ENCODE measurements around the gene GNAI1.

GNAI1 gene

DNA sequence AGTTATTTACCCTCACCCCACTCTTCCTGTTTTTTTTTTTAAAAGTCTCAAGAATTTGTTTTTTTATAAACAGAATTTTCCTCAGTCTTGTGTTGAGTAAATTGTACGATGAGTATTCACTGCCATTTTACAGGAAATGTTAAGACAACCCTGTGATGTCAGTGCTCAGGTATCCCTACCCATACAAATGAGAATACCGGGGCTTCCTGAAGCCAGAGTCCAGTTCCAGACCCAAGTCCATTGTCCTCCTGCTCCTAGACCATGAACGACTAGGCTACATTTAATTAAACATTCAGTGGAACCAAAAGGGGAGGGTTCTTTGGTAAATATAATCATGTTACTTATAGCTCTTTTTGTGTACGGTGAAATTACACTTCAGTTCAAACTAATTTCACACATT is 79.2 kb downstream of the GNAI1 start:
- no peak for DNase-seq (ENCODE audit: low read depth)

DNA sequence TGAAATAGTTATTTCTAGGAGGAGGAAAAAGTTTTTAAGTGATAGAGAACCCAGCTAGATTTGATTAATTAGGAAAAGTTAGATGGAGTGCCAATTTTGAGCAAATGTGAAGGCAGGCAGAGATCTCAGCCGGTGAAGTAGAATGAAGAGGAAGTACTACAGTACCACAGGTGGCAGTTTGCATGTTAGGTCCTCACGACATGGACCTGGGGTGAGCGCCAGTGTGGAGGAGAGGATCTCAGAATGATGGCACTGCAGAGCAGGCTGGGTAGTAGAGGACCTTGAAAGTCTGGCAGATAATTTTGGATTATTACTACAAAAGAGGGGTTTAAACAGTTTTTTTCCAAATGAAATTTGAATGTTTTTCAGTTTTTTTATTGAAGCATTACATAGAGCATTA is 81.1 kb downstream of the GNAI1 start:
- DNase-seq (ENCODE audit: low read depth), result no peak

DNA sequence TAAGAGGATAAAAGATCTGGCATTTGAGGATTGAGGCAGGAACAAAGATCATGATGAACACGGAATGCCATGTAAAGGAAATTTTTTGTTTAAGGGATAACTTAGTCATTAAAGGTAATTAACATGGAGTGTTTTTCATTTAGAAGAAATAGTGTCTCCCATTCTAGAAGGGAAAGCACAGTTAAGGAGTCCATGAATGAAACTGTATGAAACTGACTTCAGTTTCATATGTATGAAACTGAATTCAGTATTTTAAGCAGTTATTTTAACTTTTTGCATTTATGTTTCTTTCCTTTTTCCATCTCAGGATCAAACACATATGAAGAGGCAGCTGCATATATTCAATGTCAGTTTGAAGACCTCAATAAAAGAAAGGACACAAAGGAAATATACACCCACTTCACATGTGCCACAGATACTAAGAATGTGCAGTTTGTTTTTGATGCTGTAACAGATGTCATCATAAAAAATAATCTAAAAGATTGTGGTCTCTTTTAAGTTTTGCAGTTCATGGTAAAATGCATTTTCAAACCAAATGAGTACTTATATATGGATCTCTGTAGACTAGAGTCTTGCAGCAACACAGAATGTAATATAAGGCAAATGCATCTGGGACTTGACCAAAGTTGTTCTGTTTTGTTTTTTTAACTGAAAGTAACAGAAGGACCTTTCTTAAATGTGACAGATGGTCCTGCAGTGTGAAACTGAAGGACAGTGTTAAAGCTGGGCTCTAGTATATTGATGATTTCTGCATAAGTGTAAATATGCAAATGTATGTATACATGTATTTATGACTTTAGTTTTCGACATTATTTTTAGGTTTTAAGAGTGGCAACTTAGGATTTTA is 82.6 kb downstream of the GNAI1 start:
- no peak for DNase-seq (ENCODE audit: low read depth)

DNA sequence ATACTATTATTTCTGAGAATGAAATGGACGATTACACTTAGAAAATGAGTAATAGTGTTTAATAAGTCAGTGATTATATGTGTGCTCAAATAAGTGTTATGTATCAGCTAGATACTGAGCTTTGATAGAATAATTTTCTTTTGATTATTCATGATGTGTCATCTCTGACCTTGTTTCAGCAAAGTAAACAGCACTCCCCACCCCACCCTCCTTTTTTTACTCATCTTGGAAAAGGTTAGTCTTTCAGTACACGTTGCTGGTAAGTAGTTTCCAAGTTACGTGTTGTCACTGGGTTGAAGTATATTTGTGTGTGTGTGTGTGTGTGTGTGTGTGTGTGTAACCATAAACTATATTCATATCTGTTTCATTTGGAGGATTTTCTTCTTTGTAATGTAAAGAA is 84.1 kb downstream of the GNAI1 start:
- DNase-seq (ENCODE audit: low read depth), result no peak

DNA sequence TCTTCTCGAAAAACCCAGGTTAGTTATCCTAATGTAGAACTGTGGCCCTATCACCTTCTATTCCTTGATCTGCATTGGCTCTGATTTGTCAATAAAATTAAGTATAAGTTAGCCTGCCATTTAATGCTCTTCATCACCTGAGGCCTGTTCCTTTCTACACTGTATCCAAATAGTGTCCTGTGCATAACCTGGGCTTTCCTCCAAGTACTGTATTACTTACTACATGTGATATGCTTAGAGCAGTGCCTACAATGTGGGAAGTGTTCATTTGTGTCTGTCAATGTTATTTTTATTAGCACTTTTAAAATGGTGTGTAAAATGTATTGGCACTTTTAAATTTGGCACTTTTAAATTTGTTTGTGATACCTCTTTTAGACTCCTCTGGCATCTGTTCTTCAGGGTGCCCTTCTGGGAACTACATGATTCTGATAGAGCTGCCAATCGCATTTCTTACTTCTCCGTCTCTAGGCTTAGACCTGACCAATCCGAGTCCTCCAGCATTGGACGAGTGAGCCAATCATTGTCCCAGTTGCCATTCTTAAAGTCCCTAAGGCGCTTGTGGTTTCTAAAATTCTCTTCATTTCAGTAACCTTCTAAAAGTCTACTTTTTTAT is 85.5 kb downstream of the GNAI1 start:
- DNase-seq (ENCODE audit: low read depth), result no peak

DNA sequence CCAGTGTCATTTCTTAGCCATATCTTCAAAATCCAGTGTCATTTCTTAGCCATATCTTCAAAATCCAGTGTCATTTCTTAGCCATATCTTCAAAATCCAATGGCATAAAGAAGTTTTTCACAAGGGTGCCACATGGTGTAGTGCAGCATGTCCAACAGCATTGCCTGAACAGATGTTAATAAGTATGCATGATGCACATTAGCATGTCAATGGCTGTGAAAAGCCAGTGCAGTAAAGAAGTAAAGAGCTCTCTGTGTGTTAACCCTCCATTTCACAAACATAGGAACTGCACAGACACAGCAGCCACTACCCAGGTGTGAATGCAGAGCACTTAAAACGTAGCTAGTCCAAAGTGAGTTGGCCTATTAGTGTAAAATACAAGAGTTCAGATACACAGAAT is 89.8 kb downstream of the GNAI1 start:
- DNase-seq (ENCODE audit: low read depth), result no peak

DNA sequence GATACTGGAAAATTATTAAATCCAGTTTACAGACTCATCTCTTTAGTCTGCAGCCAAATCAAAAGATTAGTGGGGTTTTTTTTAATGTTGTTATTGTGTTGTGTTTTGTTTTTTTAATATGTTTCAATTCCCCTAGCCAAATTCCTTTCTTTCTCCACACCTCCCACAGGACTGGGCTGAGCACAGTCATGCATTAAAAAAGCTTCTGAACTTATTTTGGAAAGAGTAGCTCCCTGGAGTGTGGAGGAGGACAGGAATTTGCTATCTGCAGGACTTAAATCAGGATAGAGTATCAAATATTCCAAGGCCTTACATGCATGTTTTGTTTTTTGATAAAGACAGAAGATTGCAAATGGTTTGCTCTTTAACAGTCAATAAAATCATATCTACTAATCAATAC is 90.7 kb downstream of the GNAI1 start:
- no peak for DNase-seq (ENCODE audit: low read depth)

DNA sequence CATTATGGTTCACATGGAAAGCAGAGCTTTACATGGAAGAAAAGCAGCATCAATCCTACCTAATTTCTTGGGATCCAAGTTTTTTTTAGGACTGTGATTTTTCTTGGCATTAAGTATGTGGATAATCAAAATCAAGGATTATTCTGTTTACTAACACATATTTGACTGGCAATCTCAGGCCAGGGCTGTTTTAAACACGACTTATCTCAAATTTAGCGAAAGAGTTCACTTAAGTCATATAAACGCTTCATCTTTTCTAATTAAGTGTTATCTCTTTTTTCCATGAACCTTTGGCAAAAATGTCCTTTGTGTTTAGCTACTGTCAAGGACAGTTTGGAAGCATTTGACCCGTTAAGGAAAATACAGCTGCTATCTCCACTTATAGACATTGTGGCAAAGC is 92.0 kb downstream of the GNAI1 start:
- DNase-seq (ENCODE audit: low read depth), result no peak

DNA sequence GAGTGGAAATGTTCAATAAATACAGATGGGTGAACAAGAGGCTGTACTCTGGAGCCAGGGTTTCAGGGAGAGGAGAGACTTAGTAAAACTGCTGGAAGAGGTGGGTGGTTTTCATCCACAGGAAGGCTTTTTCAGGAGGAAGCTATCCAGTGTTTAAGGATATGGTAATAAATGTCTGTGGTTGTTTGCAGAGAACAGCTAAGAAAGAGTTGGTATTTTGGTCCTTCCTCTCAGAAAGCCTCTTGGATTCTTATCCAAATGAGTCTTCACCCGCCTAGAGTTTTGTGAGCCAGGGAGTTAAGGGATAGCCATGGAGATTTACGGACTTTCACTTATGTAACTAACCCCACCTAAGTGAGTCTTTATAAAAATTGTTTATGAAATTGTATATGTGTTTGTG is 95.7 kb downstream of the GNAI1 start:
- no peak for DNase-seq (ENCODE audit: low read depth)

DNA sequence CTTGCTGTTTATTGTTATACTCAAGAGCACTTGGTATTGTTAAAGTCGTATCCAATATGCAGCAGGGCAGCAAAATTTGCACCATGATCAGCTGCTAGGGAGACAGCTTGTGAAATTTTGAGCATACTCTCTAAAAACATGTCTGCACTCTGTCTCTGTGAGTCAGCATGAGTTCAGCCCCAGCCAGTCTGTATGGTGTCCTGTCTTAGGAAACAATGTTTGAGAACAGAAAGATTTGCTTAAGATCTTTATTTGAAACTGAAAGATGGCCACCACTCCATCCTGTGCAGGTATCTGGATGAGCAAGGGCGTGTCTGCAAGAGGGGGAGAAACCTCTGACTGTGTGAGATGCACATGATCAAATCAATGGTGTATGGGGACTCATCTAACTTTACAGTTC is 97.1 kb downstream of the GNAI1 start:
- DNase-seq (ENCODE audit: low read depth), result no peak

DNA sequence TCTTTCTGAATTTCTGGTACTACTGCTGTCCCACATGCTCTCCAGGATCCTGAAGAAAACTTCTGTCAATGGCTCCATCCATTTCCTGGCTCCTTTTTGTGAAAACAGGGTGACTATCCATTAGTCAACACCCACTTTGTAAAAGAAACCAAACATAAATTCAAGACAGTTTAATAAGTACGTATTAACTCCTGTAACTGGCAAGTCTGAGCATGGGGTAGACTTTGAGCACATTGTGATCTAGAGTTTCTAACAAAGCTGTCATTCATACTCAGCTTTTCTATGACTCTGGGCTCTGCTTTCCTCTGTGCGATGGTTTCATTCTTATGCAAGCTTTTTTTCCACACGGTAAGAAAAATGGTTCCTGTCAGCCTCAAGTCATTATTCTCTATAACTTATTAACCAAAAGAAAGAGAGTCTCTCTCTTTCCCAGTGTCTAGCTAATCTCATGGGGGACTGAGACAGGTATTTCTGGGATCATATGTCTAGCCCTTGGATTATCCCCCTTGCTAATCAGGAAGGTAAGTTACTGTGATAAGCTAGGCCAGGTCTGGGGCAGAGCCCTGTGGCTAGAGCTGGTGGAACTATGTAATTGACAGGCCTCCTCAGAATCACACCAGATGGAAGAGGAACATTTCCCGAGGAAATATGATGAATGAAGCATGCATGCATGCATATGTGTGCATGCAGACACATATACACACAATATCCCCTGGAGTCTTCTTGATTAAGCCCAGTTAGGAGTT is 98.5 kb downstream of the GNAI1 start:
- no peak for DNase-seq (ENCODE audit: low read depth)

DNA sequence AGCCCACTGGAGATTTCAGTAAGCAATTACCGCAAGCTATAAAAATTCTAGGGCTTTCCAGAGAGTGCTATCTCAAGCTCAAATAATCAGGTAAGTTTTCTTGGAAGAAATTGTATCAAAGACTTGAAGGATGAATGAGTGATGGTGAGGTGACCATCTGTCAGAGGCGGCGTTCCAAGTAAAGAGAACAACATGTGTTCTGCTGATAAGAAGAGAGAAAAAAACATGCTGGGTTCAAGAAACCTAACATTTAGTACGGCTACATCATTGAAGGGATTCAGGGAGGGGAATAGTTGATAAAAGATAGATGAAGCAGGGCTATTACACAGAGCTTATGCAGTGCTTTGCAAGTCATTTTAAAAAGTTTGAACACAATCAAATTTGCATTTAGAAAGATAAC is 100.7 kb downstream of the GNAI1 start:
- no peak for DNase-seq (ENCODE audit: low read depth)

DNA sequence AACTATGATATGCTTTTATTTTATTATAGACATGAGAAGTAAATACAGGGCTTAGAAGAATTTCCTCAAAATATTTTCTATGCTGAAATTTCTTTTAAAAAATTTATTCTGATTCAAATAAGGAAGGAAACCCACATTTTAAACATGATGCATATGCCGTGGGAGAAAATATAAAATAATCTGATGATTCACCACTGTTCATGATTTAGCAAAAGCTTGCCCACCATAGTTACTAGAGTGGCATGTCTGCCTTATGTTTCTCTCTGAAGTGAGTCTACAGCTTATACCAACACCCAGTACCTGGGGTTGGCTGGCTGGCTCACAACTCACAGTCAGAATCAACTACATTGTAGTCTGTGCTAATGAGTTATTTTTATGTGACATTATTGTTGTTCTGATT is 102.0 kb downstream of the GNAI1 start:
- no peak for DNase-seq (ENCODE audit: low read depth)

DNA sequence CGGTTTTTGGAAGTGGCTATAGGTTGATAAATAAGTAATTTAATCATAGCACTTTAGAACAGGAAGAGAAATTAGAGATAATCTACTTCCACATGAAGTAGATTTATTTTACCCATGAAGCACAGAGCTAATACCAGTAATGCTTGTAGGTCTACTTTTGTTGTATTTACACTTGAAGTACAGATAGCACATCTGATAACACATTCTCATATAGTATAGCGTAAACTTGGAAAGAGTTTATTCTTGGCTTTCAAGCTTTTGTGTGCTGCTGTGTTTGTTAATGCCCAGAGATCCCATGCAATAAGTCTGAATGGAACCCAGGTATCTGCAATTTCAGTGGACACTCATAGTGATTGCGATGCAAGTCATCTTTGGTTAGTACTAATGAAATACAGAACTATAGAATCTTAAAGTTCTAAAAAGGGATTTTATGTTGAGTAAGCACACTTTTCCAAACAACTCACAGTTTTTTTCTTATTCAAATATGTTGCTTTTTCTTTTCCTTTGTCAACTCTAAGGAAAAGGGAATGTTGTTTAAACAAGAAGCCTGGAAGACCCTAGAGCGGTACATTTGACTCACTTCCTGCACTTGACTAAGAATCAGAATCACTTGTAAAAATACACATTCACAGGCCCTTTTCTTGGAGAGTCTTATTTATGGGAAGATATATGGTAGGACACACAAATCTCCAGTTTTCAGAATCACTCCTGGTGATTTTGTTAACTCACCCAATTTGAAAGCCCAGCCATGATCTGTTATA is 105.8 kb downstream of the GNAI1 start:
- DNase-seq (ENCODE audit: low read depth), result no peak

DNA sequence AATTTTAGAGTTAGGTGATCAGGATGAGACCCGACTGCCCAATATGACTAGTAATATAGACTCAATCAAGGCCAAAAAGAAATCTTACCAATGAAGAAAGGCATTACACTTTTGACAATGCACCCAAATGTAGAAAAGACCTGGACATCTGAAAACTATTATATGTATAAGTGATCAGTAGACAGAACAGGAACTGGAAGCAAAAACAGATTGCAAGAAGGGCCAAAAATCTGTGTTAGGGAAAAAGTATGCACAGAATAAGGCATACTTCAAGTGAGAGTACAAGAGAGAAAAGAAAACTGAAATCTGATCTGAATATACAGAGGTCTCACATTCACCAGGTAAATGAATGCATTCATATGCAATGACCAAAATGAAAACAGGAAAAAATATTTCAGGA is 107.0 kb downstream of the GNAI1 start:
- DNase-seq (ENCODE audit: low read depth), result no peak

DNA sequence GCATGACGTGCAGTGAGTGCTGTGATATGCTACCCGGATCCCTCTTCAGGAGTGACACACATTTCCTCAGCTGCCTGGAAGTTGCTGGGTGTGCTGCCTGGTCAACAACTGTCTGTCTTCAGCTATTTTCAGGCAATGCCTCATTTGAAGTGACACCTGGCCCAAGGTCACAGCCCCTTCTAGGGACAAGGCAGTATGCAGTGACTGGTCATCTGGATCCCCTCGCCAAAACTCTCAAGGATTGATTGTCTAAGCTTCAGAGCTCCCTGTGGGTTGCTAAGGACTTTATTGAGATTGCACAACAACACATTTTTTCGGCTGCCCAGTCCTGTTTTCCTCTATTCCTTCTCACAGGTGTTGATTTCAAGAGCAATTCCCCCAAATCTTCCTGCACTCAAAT is 108.8 kb downstream of the GNAI1 start:
- no peak for DNase-seq (ENCODE audit: low read depth)

DNA sequence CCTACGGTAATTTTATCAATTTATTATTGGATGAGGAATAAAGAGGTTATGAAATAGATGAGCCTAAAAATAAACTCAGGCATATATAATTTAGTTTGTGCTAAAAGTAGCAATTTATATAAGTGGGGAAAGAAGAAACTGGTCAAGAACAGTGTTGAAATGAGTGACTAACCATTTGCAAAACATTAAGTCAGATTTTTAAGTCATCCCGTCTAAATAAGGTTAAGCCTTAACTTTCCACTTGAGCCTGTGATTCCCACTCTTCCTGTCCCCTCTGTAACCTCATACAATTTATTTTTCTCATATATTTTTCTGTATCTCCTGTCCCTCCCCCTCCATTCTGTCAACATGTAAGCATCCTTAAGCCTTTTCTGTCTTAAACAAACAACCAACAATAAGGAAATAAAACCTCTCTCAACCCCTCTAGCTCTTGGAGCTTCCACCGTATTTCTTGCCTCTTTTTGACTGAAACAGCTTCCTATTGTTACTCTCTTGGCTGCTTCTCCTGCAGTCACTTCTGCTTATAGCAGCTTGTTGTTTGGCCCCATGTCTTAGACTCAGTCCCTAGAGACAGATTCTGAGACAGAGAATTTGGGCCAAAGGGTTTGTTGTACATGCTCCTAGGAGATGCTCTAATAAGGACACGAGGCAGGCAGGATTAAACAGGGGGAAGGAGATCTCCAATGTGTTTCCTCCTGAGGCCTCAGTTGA is 109.7 kb downstream of the GNAI1 start:
- DNase-seq (ENCODE audit: low read depth), result no peak

DNA sequence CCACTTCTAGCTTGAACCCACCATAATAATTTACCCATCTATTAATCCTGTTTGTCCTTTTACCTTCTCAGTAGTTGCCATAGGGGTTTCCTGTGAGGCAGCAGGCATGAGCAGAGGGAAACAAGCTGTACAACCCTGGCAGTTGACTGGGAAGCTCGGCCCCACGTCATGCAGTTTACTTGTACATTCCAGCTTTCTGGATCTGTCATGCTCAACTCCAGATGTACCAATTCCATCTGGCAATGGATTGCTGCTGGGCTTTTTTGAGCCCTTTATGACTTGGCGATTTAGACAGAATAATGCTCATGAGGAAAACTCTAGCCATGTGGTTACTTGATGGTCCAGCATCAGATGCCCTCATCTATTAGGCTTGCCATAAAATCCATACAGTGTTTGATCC is 112.5 kb downstream of the GNAI1 start:
- no peak for DNase-seq (ENCODE audit: low read depth)

DNA sequence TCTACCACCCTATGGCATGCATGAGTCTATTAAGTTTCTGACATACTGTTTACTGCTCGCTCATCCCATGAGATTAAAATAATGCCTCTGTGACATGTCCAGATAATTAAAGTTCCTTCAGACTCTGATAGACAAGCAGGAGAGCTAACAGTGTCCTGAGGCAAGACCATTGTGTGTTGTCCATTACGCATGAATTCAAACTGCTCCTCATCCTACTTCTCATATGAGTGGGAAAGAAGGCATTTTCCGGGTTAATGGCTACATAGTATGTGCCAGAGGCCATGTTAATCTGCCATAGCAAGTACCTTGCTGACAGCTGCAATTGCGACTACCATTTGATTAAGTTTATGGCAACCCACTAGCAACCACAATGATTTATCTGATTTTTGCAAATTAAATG is 113.3 kb downstream of the GNAI1 start:
- DNase-seq (ENCODE audit: low read depth), result no peak

DNA sequence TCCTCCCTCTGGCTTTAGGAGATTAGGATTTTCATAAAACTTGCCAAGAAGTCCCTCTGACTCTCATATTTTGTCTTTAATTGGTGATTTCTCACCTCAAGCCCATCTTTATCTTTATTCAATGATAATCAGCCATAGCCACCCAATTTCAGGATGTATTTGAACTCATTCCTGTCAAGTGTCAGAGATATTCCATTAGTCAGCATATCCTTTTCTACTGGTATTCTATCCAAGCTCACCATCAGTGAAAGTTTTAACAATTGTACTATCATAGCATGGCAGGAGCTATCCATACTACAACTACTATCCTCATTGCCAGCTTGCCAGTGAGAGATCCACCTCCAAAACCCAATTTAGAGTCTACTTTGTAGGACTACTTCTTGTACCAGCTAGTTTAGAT is 114.6 kb downstream of the GNAI1 start:
- no peak for DNase-seq (ENCODE audit: low read depth)

DNA sequence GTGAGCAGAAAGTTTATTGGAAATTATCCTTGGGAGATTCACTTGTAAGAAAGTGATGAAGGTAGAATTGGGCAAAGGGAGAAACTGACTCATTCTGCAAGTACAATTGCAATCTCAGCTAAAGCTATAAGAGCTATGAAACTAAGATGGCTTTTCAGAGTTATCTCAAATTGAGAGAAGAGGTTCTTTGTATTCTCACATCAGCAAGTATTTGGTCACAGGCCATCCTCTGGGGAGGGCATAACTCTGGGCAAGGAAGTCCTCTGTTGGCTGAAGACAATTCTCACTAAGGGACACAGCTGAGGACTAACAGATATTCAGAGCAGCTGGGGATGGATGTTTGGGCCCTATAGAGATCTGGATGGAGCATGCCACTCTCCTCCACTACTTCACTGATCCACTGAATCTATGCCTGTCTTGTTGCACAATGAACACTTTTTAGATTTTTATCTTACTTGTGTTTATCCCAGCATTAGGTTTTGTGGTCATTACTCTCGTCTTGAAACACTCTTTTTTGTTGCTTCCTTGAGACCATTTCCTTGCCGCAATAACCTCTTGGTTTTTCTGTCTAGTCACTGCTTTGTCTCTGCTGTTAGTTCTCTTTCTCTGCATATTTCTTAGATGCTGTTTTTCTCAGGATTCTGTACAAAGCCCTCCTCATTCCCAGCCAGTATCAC is 115.1 kb downstream of the GNAI1 start:
- DNase-seq (ENCODE audit: low read depth), result no peak
